NCI-H2227 (cell line): ENCODE data around the gene HOXB1.

Experiments used
- DNase-seq: peaks from one replicate; lab custom pipeline; 2025; ENCODE audit not compliant: unreplicated experiment; lab: John Stamatoyannopoulos, UW

The HOXB1 gene

GRCh38 chr17:48530887-48531272 lies at the start of gene HOXB1:
Gene HOXB1 (minus strand): TSS chr17:48531011. CDS start chr17:48530904, 107 bp downstream.
- no peak for DNase-seq

DNA sequence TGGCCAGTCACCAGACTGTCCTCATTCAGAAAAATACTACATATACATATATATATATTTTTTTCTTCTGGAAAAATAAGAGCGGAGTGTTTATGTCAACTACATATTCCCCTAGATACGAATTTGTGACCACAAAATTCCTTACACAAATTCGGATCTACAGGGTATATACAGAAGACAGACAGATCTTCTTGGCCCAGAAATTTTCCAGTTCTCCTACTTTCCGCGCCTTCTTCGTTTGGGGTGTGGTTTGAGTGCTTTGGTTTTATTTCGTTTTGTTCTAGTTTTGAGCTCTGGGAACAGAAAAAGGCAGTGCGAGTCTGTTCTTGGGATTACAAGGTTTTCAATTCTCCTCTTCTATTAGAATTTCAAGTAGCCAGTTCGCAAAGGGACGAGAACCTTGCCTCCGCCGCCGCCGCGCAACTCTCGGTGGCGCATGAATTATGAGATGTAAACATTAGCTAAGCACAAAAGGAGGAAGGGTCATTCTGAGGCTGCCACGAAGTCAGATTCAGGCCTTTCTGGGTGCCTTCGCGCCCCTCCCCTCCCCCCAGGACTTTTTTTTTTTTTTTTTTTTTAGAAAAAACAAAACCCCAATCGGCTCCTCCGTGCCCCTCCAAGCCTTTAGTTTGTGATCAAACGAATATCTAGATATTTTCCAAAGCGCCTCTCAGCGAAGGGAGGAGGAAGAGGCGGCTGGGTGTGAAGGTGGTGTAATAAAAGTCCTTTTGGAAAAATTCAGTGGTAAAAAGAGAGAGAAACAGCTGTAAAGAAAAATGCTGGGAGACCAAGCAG lies 49.1 kb upstream of the HOXB1 start:
- peak; percentile 34 for DNase-seq

GRCh38 chr17:48579471-48579759 lies 48.6 kb upstream of the HOXB1 start:
- no peak for DNase-seq

- peak; percentile 21 for DNase-seq
Observed at GRCh38 chr17:48578616-48579470, 48.0 kb upstream of the HOXB1 start.

- peak; percentile 69 for DNase-seq
Observed at GRCh38 chr17:48577946-48578615, 47.3 kb upstream of the HOXB1 start, which contains the start of gene HOXB4. Gene HOXB4 (minus strand): TSS chr17:48578350. CDS start chr17:48578319, 31 bp downstream.

DNA sequence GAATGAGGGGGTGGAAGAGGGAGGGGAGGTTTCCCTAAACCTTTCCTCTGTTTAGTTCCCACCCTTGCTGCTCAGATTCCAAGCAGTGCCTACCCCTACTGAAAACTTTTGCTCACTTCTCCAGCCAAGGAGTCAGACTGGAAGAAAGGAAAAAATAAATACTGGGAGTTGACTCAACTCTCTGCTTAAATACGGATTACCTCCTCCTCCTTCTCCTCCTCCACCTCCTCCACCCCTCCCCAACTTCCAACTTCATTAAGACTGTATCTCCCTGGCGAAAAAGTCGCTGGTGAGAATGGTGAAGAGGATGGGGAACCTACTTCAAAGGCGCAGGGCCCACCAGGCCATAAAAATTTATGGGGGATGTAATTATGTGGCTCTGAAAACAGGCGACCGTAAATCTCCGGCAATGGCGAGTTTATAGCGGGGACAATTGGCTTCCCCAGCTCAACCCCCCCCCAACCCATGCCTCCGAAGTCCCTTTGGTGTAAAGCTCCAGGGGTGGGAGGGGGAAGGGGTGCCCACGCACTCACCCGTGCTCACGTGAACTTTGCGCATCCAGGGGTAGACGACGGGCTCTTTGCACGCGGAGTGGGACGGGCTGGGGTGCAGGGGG lies 46.6 kb upstream of the HOXB1 start:
- DNase-seq = no peak

DNA sequence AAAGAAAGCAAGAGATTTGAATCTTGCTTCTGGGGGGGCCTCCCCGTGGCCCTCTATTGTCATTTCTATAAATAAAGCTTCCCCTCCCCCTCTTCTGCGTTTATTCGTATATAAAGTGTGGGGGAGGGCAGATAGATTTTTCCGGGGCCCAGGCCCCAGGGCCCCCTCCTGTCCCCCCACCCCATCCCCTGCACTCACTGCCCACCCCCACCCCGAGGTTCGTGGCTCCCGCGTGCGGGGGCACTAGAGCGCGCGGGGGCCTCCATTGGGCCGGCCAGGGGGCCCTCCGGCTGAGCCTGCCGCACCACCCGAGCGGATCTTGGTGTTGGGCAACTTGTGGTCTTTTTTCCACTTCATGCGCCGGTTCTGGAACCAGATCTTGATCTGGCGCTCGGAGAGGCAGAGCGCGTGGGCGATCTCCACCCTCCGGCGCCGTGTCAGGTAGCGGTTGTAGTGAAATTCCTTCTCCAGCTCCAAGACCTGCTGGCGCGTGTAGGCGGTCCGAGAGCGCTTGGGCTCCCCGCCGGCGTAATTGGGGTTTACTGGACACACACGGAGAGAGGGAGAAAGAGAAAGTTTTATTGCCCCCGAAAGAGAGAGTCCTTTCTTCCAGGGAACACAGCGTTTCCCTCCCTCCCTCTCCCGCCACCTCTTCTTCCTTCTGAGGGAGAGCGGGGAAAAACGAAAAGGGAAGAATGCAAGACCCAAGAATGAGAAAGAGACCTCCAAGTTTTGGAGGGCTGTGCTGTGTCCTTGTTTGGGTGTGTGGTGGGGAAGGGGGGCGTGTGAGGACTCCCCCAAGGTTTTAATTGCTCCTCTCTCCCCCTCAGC lies 45.9 kb upstream of the HOXB1 start:
- peak; percentile 22 for DNase-seq

- no peak for DNase-seq
Observed at GRCh38 chr17:48575673-48576478, 45.1 kb upstream of the HOXB1 start.

GRCh38 chr17:48575066-48575582 lies 44.3 kb upstream of the HOXB1 start:
- DNase-seq = peak; percentile 43

- no peak for DNase-seq
Observed at GRCh38 chr17:48574505-48575065, 43.8 kb upstream of the HOXB1 start.

DNA sequence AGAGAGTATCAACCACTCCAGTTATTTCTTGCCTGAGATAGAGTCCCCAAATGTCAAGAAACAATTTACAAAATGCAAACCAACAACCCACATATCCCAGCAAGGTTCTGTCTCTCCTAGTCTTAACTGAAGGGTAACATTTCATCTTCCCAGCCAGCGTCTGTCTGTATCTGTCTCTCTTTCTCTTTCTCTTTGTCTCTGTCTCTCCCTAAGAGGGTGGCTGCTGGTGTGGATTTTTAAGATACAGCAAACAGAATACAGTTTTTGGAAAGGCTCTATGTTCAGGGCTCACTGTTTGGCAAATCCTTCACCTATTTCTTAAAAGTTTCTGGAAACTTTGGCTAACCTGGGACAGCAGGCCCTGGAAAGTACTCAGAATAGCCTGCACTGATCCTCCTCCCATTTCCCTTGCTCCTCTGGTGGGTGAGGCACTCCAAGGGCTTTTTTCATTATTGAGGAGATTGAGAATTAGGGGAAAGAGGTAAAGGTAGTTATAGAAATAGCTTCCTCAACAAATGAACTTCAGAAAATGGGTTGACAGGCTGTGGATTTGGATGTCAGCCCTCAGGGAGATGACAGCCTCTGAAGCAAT lies 41.1 kb upstream of the HOXB1 start:
- DNase-seq = no peak

GRCh38 chr17:48571024-48571818 lies 40.4 kb upstream of the HOXB1 start:
- no peak for DNase-seq

DNA sequence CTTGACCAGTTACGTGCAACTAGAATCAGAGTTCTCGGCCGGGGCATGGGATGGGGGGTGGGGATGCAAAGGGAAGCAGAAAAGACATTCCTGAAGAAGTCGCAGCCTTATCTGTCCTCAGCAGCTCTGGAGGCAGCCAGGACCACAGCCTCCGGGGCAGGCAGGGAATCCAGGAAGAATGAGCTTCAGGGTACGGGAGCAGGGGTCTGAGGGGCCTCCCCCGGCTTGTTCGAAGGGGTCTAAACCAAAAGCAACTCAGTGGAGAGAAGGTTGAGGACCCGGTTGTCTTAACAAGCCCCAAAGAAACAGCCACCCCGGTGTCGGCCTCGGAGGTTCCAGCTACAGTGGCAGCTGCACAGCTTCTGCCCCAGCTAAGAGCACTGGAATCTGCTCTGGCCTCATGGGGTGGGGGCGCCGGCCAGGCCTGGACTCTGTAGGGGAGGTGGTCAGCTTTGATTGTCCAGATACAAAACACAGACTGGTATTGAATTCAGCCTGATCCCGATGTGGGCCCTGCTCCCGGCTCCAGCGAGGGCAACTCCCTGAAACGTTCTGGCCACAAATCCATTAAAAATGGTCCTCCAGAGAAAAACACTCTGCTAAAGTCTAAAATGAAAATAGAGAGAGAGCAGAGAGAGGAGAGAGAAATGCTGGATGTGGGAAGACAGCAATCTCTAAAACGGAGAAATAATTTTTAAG lies 39.7 kb upstream of the HOXB1 start:
- no peak for DNase-seq

- DNase-seq = no peak
Observed at GRCh38 chr17:48569674-48570324, 39.0 kb upstream of the HOXB1 start.

- DNase-seq = no peak
Observed at GRCh38 chr17:48569240-48569582, 38.4 kb upstream of the HOXB1 start.

DNA sequence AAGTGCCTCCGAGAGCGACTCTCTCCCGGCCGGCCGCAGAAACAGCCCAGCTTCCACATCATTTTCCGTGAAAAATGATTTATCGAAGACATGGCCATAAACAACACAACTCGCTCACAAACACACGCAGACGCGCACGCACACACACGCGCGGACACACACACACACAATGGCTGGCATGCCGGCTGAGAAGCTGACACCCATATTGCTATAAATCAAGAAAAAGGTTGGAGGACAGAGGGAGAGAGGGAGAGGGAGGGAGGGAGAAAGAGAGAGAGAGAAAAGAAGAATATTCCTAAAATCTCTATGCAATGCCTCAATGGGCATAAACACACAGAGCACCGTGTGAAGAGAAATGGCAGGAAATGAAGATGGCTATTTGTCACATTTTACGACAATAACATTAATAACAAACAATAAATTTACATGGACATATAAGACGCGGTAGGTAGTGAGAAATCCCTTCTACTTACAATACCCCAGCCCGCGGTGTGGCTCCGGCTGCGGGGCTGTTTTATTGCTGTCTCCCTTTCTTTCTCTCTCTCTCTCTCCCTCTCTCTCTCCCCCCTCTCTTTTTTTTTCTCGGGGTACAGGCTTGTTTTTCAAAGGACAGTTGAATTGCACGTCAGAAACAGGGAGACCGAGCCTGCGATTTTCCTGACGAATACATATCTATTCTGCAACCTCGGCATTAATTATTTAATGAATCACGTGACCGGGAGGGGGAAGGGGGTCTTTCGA lies 37.9 kb upstream of the HOXB1 start:
- peak; percentile 54 for DNase-seq
